ENCODE results near the gene DSC2.

GRCh38 chr18:31057051-31057450 lies 45.2 kb downstream of the DSC2 start:
- TF ChIP-seq CTCF (IDR thresholded peaks at IDR 0.05) (no peak), EZH2 (IDR thresholded peaks at IDR 0.05) (no peak)
